Spleen (tissue), 11 donors: Measurements from ENCODE around the gene KIF3C. TPM values are rescaled to one million over a fixed set of nuclear protein-coding genes. Genes with fewer than 3 reads are reported as not detected.

Experiments
- DNase-seq: peaks from one replicate; pipeline ENCODE4 v3.0.0-alpha.2; 2020
- H3K27ac ChIP-seq, 8 donors: fragments of 200-600 bp; sonication (generic) in 7 of 8; 1 replicate in 4 of 8; 2 replicates in 4 of 8; pipeline versions ENCODE4 v1.5.0 to v1.8.0; 2016 to 2021; ENCODE audit warnings: inconsistent platforms in 4 of 8, mild to moderate bottlenecking in 4 of 8, moderate library complexity in 1 of 8
- H3K27me3 ChIP-seq, 7 donors: fragments of 200-600 bp; sonication (generic) in 6 of 7; replicated peaks in 1 of 7; 1 replicate in 4 of 7; 2 replicates in 3 of 7; pipeline versions ENCODE4 v1.5.0 to v1.8.0; 2016 to 2021; ENCODE audit warnings: inconsistent platforms in 3 of 7, mild to moderate bottlenecking in 1 of 7
- H3K36me3 ChIP-seq, 6 donors: fragments of 200-600 bp; sonication (generic) in 5 of 6; 1 replicate in 4 of 6; 2 replicates in 2 of 6; pipeline versions ENCODE4 v1.5.0 to v1.8.0; 2016 to 2021; ENCODE audit warnings: inconsistent platforms in 2 of 6
- H3K4me1 ChIP-seq, 6 donors: fragments of 200-600 bp; sonication (generic) in 5 of 6; 1 replicate in 3 of 6; 2 replicates in 3 of 6; pipeline versions ENCODE4 v1.5.0 to v1.8.0; 2016 to 2021; ENCODE audit warnings: inconsistent platforms in 3 of 6
- H3K4me3 ChIP-seq, 8 donors: fragments of 200-600 bp; sonication (generic) in 7 of 8; 1 replicate in 4 of 8; 2 replicates in 4 of 8; pipeline versions ENCODE4 v1.5.0 to v1.8.0; 2016 to 2021; ENCODE audit warnings: inconsistent platforms in 4 of 8, mild to moderate bottlenecking in 4 of 8, moderate library complexity in 2 of 8
- H3K9me3 ChIP-seq, 8 donors: fragments of 200-600 bp; sonication (generic) in 7 of 8; 1 replicate in 4 of 8; 2 replicates in 4 of 8; pipeline versions ENCODE4 v1.5.0 to v1.8.0; 2016 to 2021; ENCODE audit warnings: inconsistent platforms in 4 of 8
- POLR2A ChIP-seq, 3 donors: fragments of 450-650 bp; IDR thresholded peaks; one replicate each; pipeline ENCODE4 v1.5.1; 2017; ENCODE audit warnings: antibody characterized with exemption in 3 of 3, mild to moderate bottlenecking in 1 of 3
- POLR2AphosphoS5 ChIP-seq, 3 donors: sonication (generic); formaldehyde crosslinking; IDR thresholded peaks; one replicate each; pipeline ENCODE4 v1.5.1; 2017; ENCODE audit warnings: antibody characterized with exemption in 3 of 3
- WGBS, 5 donors: extraction: QIAGEN DNeasy Blood & Tissue Kit in 3 of 5; methylation state at CpG; one replicate each; pipeline versions ENCODE4 v1.1.5 to v1.1.7; 2013 to 2018; 5-methylcytosine and 5-hydroxymethylcytosine counted together
- intact Hi-C: fragments of 100-400 bp; cut with DNase I; formaldehyde crosslinking; loops from one replicate; pipeline ENCODE4 v1.15.0; 2023; ENCODE audit warnings: low total_unique reads
- polyA plus RNA-seq, 3 donors: library from polyadenylated mRNA; stranded (reverse); fragments of 200-250 nt; gene quantifications; one replicate each; pipeline ENCODE4 v1.2.1, GENCODE V29; 2013
- total RNA-seq, 7 donors: library from RNA; depleted of rRNA in 3 of 7; stranded (reverse); fragments of >200 nt in 3 of 7; fragmentation: NEBNext Ultra II Directional in 4 of 7; extraction: Animal tissue kit (Norgen Biotek cat#: 25700) in 4 of 7; gene quantifications; one replicate each; pipeline versions ENCODE4 v1.1.0 to v1.2.1, GENCODE V29; 2016 to 2021
- TF ChIP-seq, protein P1 (sequence below), 11 experiments: fragments of 200-600 bp in 7 of 11; fragments of 450-650 bp in 4 of 11; sonication (generic) in 4 of 11; IDR thresholded peaks in 8 of 11; conservative IDR thresholded peaks in 3 of 11; 1 replicate in 7 of 11; 2 replicates in 4 of 11; pipeline versions ENCODE4 v1.4.0 to v1.8.0; 2016 to 2021; ENCODE audit warnings: antibody characterized with exemption in 11 of 11, inconsistent platforms in 4 of 11, mild to moderate bottlenecking in 1 of 11
- donor health status: healthy with polysubstance abuse.
- donor health status: DM: no; HTN: no; CAD: no; lungs with moderate emphysema.
- donor health status: DM: no; HTN: no; CAD: no.
- donor health status: Bipolar disorder and iron deficiency.
- donor health status: healthy.
- donor health status: DM: no; HTN: no; CAD: no.
- donor health status: DM: yes; HTN: yes; CAD: no.

KIF3C gene
- total and polyA plus RNA-seq, 10 donors, result 0.33 to 6.5 (median 3.8) TPM

DNA sequence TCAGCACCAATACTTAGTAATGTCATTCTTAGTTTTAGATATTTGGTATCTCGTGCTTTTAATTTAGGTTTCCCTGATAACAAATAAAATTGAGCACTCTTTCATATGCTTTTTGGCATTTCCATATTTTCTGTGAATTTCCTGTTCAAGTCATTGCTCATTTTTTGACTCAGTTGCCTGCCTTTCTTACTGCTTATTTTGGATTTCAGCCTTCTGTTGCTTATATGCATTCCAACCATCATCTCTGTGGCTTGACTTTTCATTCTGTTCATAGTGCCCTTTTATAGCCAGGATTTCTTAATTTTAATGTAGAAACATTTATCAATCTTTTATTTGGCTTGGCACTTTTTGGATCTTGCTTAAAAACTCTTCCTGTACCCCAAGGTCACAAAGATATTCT lies 14.5 kb upstream of the KIF3C start:
- TF ChIP-seq POLR2AphosphoS5 (IDR thresholded peaks at IDR 0.05) (no peak), POLR2A (IDR thresholded peaks at IDR 0.05) (no peak)
- TF ChIP-seq, protein P1, sequence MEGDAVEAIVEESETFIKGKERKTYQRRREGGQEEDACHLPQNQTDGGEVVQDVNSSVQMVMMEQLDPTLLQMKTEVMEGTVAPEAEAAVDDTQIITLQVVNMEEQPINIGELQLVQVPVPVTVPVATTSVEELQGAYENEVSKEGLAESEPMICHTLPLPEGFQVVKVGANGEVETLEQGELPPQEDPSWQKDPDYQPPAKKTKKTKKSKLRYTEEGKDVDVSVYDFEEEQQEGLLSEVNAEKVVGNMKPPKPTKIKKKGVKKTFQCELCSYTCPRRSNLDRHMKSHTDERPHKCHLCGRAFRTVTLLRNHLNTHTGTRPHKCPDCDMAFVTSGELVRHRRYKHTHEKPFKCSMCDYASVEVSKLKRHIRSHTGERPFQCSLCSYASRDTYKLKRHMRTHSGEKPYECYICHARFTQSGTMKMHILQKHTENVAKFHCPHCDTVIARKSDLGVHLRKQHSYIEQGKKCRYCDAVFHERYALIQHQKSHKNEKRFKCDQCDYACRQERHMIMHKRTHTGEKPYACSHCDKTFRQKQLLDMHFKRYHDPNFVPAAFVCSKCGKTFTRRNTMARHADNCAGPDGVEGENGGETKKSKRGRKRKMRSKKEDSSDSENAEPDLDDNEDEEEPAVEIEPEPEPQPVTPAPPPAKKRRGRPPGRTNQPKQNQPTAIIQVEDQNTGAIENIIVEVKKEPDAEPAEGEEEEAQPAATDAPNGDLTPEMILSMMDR (IDR thresholded peaks at IDR 0.05 in 8 of 11, conservative IDR thresholded peaks at IDR 0.05 in 3 of 11), result no peak
- H3K9me3 ChIP-seq, result no peaks in the 10 kb centered on the region
- H3K4me3 ChIP-seq, result no peak overlapping the region
- no peak overlapping the region for H3K27ac ChIP-seq
- intact Hi-C loops, result loop anchor here (10.0 kb wide), 1 partner anchor 148 kb away; no protein-coding TSS in a partner anchor
- 78 to 96% (median 88%) methylated on average over 1 of the region's 1 CpG for WGBS, 5 donors
- no peaks in the 10 kb centered on the region for H3K27me3 ChIP-seq
- H3K36me3 ChIP-seq, result no peaks in the 10 kb centered on the region
- peaks cover 2 to 33% (median 13%) of the 10 kb centered on the region in 6 donors for H3K4me1 ChIP-seq
- DNase-seq, result no peak

DNA sequence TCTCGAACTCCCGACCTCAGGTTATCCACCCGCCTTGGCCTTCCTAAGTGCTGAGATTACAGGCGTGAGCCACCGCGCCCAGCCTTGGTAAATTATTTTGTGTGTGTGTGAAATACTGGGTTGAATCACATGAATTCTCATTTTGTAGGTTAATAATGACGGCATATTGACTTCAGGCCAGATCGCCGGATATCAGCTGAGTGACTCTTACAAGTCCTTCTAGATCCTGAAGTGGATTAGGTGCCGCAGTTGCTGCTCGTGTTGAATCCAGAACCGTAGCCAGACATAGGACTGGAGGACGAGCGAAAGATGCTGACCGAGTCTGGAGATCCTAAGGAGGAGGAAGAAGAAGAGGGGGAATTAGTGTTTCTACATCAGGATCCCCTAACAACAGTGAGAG lies 12.2 kb upstream of the KIF3C start:
- intact Hi-C loops, result loop anchor here (10.0 kb wide), 1 partner anchor 150 kb away; no protein-coding TSS in a partner anchor

DNA sequence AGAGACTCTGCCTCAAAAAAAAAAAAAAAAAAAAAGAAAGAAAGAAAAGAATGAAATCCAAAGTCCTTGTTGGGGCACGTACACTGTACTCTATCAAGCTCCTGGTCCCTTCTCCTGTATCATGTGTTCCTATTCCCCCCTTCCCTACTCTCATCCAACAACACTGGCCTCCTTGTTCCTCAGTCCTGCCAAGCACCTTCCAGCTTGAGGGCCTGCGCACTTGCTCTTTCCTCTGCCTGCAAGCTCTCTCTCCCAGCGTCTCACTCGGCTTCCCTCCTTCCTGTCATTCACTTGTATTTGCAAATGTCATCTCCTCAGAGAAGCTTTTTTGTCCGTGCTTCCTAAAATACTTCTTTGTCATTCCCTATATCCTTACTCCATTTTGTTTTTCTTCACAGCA lies 10.8 kb upstream of the KIF3C start:
- Histone ChIP-seq H3K4me1 (peaks cover 0 to 29% (median 21%) of the 10 kb centered on the region in 6 donors), H3K9me3 (no peaks in the 10 kb centered on the region), H3K36me3 (no peaks in the 10 kb centered on the region), H3K27me3 (no peaks in the 10 kb centered on the region), H3K27ac (peak overlapping the region in 1 of 8 donors; percentile 81), H3K4me3 (no peak overlapping the region)
- no peak for TF ChIP-seq POLR2AphosphoS5 (IDR thresholded peaks at IDR 0.05)
- TF ChIP-seq, protein P1 (IDR thresholded peaks at IDR 0.05 in 8 of 11, conservative IDR thresholded peaks at IDR 0.05 in 3 of 11), result no peak
- no peak for TF ChIP-seq POLR2A (IDR thresholded peaks at IDR 0.05)
- WGBS, 5 donors, result 75 to 85% (median 80%) methylated on average over 5 of the region's 5 CpGs
- intact Hi-C loops, result loop anchor here (10.0 kb wide), 1 partner anchor 152 kb away; no protein-coding TSS in a partner anchor
- DNase-seq, result no peak

More for the DNA sequence above, 12.2 kb upstream of the KIF3C start:
- Histone ChIP-seq H3K4me1 (peaks cover 0 to 31% (median 23%) of the 10 kb centered on the region in 6 donors), H3K9me3 (no peaks in the 10 kb centered on the region), H3K27ac (no peak overlapping the region), H3K4me3 (no peak overlapping the region), H3K36me3 (no peaks in the 10 kb centered on the region), H3K27me3 (no peaks in the 10 kb centered on the region)
- DNase-seq, result no peak
- 92 to 96% (median 95%) methylated on average over 15 of the region's 15 CpGs for WGBS, 5 donors
- TF ChIP-seq, protein P1 (IDR thresholded peaks at IDR 0.05 in 8 of 11, conservative IDR thresholded peaks at IDR 0.05 in 3 of 11), result no peak
- TF ChIP-seq POLR2A (IDR thresholded peaks at IDR 0.05), result no peak
- no peak for TF ChIP-seq POLR2AphosphoS5 (IDR thresholded peaks at IDR 0.05)

DNA sequence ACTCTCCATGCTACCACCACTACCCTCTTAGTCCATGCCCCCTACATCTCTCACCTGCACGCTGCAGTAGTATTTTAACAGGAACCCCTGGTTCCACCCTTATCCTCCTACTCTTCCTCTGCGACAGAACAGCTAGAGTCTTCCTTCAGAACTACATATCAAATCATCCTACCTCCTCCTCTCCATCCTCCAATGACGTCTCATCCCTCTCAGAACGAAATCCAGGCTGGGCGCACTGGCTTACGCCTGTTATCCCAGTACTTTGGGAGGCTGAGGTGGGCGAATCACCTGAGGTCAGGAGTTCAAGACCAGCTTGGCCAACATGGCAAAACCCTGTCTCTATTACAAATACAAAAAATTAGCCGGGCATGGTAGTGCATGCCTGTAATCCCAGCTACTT lies 10.3 kb upstream of the KIF3C start:
- Histone ChIP-seq H3K4me1 (peaks cover 0 to 25% (median 18%) of the 10 kb centered on the region in 6 donors), H3K9me3 (no peaks in the 10 kb centered on the region), H3K27ac (peak overlapping the region in 4 of 8 donors; percentile 21 to 81 (median 60)), H3K27me3 (no peaks in the 10 kb centered on the region), H3K36me3 (no peaks in the 10 kb centered on the region), H3K4me3 (no peak overlapping the region)
- no peak for DNase-seq
- 88 to 92% (median 91%) methylated on average over 8 of the region's 8 CpGs for WGBS, 5 donors
- TF ChIP-seq, protein P1 (IDR thresholded peaks at IDR 0.05 in 8 of 11, conservative IDR thresholded peaks at IDR 0.05 in 3 of 11), result no peak
- TF ChIP-seq POLR2A (IDR thresholded peaks at IDR 0.05) (no peak), POLR2AphosphoS5 (IDR thresholded peaks at IDR 0.05) (no peak)
- intact Hi-C loops, result loop anchor here (10.0 kb wide), 1 partner anchor 152 kb away; no protein-coding TSS in a partner anchor
